SU-DHL-6 (cell line): ENCODE measurements around the gene PRKAG3.

Experiments used
- H2AFZ ChIP-seq: fragments of 200-600 bp; sonication (generic); 2 replicates; pipeline ENCODE4 v1.6.1; 2014; ENCODE audit warnings: low read depth, mild to moderate bottlenecking, moderate library complexity, mixed read lengths, antibody characterized with exemption, low read length; ENCODE audit not compliant: severe bottlenecking
- H3F3A ChIP-seq: fragments of 200-600 bp; shearing (Covaris generic); 2 replicates; pipeline ENCODE4 v1.6.0; 2016; ENCODE audit warnings: antibody characterized with exemption, mild to moderate bottlenecking; ENCODE audit not compliant: insufficient read depth
- H3K27ac ChIP-seq: fragments of 200-600 bp; sonication (generic); 2 replicates; pipeline ENCODE4 v1.5.1; 2016; ENCODE audit warnings: low read depth, mild to moderate bottlenecking, low read length, moderate library complexity, mixed read lengths
- H3K27me3 ChIP-seq: fragments of 200-600 bp; sonication (generic), shearing (Covaris generic); 2 replicates; pipeline ENCODE4 v1.6.0; 2014; ENCODE audit warnings: mild to moderate bottlenecking, low read length
- H3K36me3 ChIP-seq: fragments of 200-600 bp; sonication (generic); 2 replicates; pipeline ENCODE4 v1.6.1; 2014; ENCODE audit warnings: mild to moderate bottlenecking, low read length, mixed read lengths
- H3K4me2 ChIP-seq: fragments of 300-600, 200-600 bp; shearing (Covaris generic), sonication (generic); 2 replicates; pipeline ENCODE4 v1.6.0; 2014; ENCODE audit warnings: low read length, low read depth, mild to moderate bottlenecking; ENCODE audit not compliant: poor library complexity, severe bottlenecking
- H3K4me3 ChIP-seq: fragments of 200-600 bp; sonication (generic); 2 replicates; pipeline ENCODE4 v1.5.1; 2014; ENCODE audit warnings: antibody characterized with exemption, low read length, mild to moderate bottlenecking, mixed read lengths; ENCODE audit not compliant: insufficient read depth, poor library complexity, severe bottlenecking
- H3K79me2 ChIP-seq: fragments of 200-600 bp; sonication (generic); 2 replicates; pipeline ENCODE4 v1.6.1; 2014; ENCODE audit warnings: mild to moderate bottlenecking, low read length, moderate library complexity; ENCODE audit not compliant: insufficient read depth
- H3K9ac ChIP-seq: fragments of 200-600 bp; sonication (generic); 2 replicates; pipeline ENCODE4 v1.7.0; 2014; ENCODE audit warnings: mild to moderate bottlenecking, low read length
- H3K9me2 ChIP-seq: fragments of 200-600 bp; sonication (generic); replicated peaks from 2 replicates; pipeline ENCODE4 v1.6.1; 2014; ENCODE audit warnings: low read length; ENCODE audit not compliant: insufficient read depth
- H3K9me3 ChIP-seq: fragments of 200-600 bp; sonication (generic); 2 replicates; pipeline ENCODE4 v1.6.1; 2014; ENCODE audit warnings: low read length, mixed read lengths; ENCODE audit not compliant: insufficient read depth
- H4K20me1 ChIP-seq: fragments of 200-600 bp; sonication (generic); 2 replicates; pipeline ENCODE4 v1.6.1; 2014; ENCODE audit warnings: low read depth, mild to moderate bottlenecking, antibody characterized with exemption, low read length, moderate library complexity, mixed read lengths
- CTCF ChIP-seq: fragments of 200-600 bp; sonication (generic); IDR thresholded peaks from one replicate; pipeline ENCODE4 v1.5.1; 2017; ENCODE audit warnings: antibody characterized with exemption, mild to moderate bottlenecking, low read length, moderate library complexity; ENCODE audit not compliant: insufficient read depth, poor library complexity, severe bottlenecking
- EZH2phosphoT487 ChIP-seq: fragments of 200-600 bp; sonication (generic), shearing (Covaris generic); conservative IDR thresholded peaks from 2 replicates; pipeline ENCODE4 v1.6.1; 2018; ENCODE audit warnings: mild to moderate bottlenecking, antibody characterized with exemption, low read length, moderate library complexity, mixed read lengths

The PRKAG3 gene

DNA sequence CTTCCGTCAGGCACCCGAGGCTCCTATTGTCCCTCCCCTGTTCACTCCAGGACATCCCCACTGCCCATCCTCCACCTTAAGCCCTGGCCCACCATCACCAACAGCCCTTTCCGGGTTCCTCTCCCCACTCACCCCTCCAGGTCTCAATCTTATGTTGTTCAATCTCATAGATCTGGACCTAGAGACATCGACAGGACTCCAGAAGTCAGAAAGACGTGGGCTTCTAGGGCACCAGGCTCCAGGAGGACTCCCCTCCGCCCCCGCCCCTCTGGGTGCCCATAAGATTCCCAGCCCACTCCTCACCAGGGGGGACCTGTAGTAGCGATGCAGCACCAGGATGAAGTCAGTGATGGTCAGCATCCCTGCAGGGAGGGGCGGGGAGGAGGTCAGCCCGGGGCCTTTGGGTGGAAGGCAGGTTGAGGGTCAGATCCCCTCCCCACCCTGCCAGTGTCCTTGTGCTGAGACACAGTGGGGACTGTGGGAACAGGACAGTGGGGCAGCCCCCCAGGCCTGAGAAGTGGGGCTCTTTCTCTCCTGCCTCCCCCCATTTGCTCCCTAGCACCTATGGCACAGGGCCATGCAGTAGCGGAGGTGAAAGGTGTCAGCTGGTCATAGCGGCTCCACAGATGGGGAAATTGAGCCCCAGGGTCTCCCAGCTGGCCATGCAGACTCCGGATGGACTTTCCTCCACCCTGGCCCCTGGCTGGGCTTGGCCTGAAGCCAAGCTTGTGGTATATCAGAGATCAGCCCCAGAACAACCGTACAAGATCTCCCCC lies 3.7 kb downstream of the PRKAG3 start:
- H3K79me2 ChIP-seq = no peaks in the 10 kb centered on the region
- no peaks in the 10 kb centered on the region for H4K20me1 ChIP-seq
- H3K27ac ChIP-seq = no peak overlapping the region
- no peaks in the 10 kb centered on the region for H3K9me3 ChIP-seq
- no peaks in the 10 kb centered on the region for H3K36me3 ChIP-seq
- H3K4me3 ChIP-seq = no peak overlapping the region
- TF ChIP-seq EZH2phosphoT487 (no peak), CTCF (no peak)
- H3K9me2 ChIP-seq = no peaks in the 10 kb centered on the region
- H3K27me3 ChIP-seq = no peaks in the 10 kb centered on the region
- no peak overlapping the region for H3K4me2 ChIP-seq
- no peak overlapping the region for H3K9ac ChIP-seq
- H3F3A ChIP-seq = no peaks in the 10 kb centered on the region
- no peak overlapping the region for H2AFZ ChIP-seq

GRCh38 chr2:218826791-218827190 lies 4.8 kb downstream of the PRKAG3 start:
- TF ChIP-seq CTCF (no peak), EZH2phosphoT487 (no peak)
- Histone ChIP-seq H3K36me3 (no peaks in the 10 kb centered on the region), H3K9me2 (no peaks in the 10 kb centered on the region), H3K79me2 (no peaks in the 10 kb centered on the region), H3K9ac (no peak overlapping the region), H3K9me3 (no peaks in the 10 kb centered on the region), H3K27me3 (no peaks in the 10 kb centered on the region), H3K27ac (no peak overlapping the region), H3K4me3 (no peak overlapping the region), H3F3A (no peaks in the 10 kb centered on the region), H3K4me2 (no peak overlapping the region), H4K20me1 (no peaks in the 10 kb centered on the region), H2AFZ (no peak overlapping the region)

GRCh38 chr2:218824004-218824403 lies 7.6 kb downstream of the PRKAG3 start:
- no peaks in the 10 kb centered on the region for H3F3A ChIP-seq
- H3K4me2 ChIP-seq = no peak overlapping the region
- TF ChIP-seq CTCF (no peak), EZH2phosphoT487 (no peak)
- no peaks in the 10 kb centered on the region for H3K9me3 ChIP-seq
- no peaks in the 10 kb centered on the region for H3K79me2 ChIP-seq
- no peaks in the 10 kb centered on the region for H3K36me3 ChIP-seq
- no peak overlapping the region for H3K4me3 ChIP-seq
- H3K27ac ChIP-seq = no peak overlapping the region
- no peak overlapping the region for H2AFZ ChIP-seq
- no peaks in the 10 kb centered on the region for H4K20me1 ChIP-seq
- no peaks in the 10 kb centered on the region for H3K9me2 ChIP-seq
- H3K9ac ChIP-seq = no peak overlapping the region
- H3K27me3 ChIP-seq = no peaks in the 10 kb centered on the region
